HEK293 (cell line): ENCODE measurements around the gene PPP6R3.

Experiments
- CTCF ChIA-PET: fragments of 350-600 bp; formaldehyde crosslinking; extraction: SDS; loops from one replicate; lab custom pipeline; 2021; ENCODE audit warnings: antibody characterized with exemption; lab: Yijun Ruan, JAX
- POLR2A ChIA-PET: fragments of 300-600 bp; formaldehyde crosslinking; extraction: SDS; loops from one replicate; lab custom pipeline; 2020; ENCODE audit warnings: antibody characterized with exemption, inconsistent platforms; lab: Yijun Ruan, JAX
- H3K27ac ChIP-seq: fragments of 200-500 bp; sonication (Bioruptor generic); 2 replicates; pipeline ENCODE4 v1.5.1; 2014; ENCODE audit warnings: low read depth, low read length, control low read depth, inconsistent platforms; ENCODE audit errors: extremely low read depth
- H3K36me3 ChIP-seq, 2 experiments: fragments of 200-500 bp in 1 of 2; sonication (Bioruptor generic) in 1 of 2; 1 replicate in 1 of 2; 2 replicates in 1 of 2; pipeline ENCODE4 v1.5.1; 2014 to 2017; ENCODE audit warnings: inconsistent platforms in 2 of 2, low read length in 2 of 2; ENCODE audit not compliant: control insufficient read depth in 2 of 2, insufficient read depth in 1 of 2
- H3K4me1 ChIP-seq: fragments of 200-500 bp; sonication (Bioruptor generic); 2 replicates; pipeline ENCODE4 v1.5.1; 2014; ENCODE audit warnings: mild to moderate bottlenecking, low read length, inconsistent platforms; ENCODE audit not compliant: control insufficient read depth, insufficient read depth
- H3K4me3 ChIP-seq: 2 replicates; pipeline ENCODE4 v1.5.1; 2011; ENCODE audit warnings: low read depth, mild to moderate bottlenecking, control low read depth, low read length, moderate library complexity
- H3K9me3 ChIP-seq: fragments of 200-500 bp; sonication (Bioruptor generic); 2 replicates; pipeline ENCODE4 v1.5.1; 2014; ENCODE audit warnings: low read depth, low read length, inconsistent platforms; ENCODE audit not compliant: control insufficient read depth, insufficient read depth
- GLI2 ChIP-seq: fragments of 450-650 bp; formaldehyde crosslinking; IDR thresholded peaks from 2 replicates; pipeline ENCODE4; 2017; ENCODE audit warnings: missing biosample characterization, missing genetic modification characterization, low read depth, borderline replicate concordance
- GLIS1 ChIP-seq: fragments of 450-650 bp; formaldehyde crosslinking; IDR thresholded peaks from 2 replicates; pipeline ENCODE4 v1.5.1; 2016; ENCODE audit warnings: missing biosample characterization, missing genetic modification characterization
- KLF17 ChIP-seq: fragments of 450-650 bp; formaldehyde crosslinking; IDR thresholded peaks from 2 replicates; pipeline ENCODE4 v1.5.1; 2016; ENCODE audit warnings: missing biosample characterization, missing genetic modification characterization
- MEIS1 ChIP-seq: sonication (generic); formaldehyde crosslinking; IDR thresholded peaks from 2 replicates; pipeline ENCODE4 v1.8.1; 2022; ENCODE audit warnings: missing genetic modification reagents, mild to moderate bottlenecking, borderline replicate concordance
- OSR2 ChIP-seq: fragments of 450-650 bp; formaldehyde crosslinking; IDR thresholded peaks from 2 replicates; pipeline ENCODE4 v1.5.1; 2016; ENCODE audit warnings: missing biosample characterization, missing genetic modification characterization
- PRDM4 ChIP-seq: fragments of 450-650 bp; formaldehyde crosslinking; IDR thresholded peaks from 2 replicates; pipeline ENCODE4 v1.5.1; 2017; ENCODE audit warnings: missing biosample characterization, missing genetic modification characterization
- SCRT1 ChIP-seq: fragments of 450-650 bp; formaldehyde crosslinking; IDR thresholded peaks from 2 replicates; pipeline ENCODE4 v1.5.1; 2016; ENCODE audit warnings: missing biosample characterization, missing genetic modification characterization, borderline replicate concordance
- ZNF114 ChIP-seq: fragments of 450-650 bp; formaldehyde crosslinking; IDR thresholded peaks from 2 replicates; pipeline ENCODE4 v1.5.0; 2017; ENCODE audit warnings: missing biosample characterization, missing genetic modification characterization
- ZNF132 ChIP-seq: fragments of 450-650 bp; formaldehyde crosslinking; IDR thresholded peaks from 2 replicates; pipeline ENCODE4 v1.5.1; 2017; ENCODE audit warnings: missing biosample characterization, missing genetic modification characterization, borderline replicate concordance
- ZNF155 ChIP-seq: fragments of 450-650 bp; formaldehyde crosslinking; IDR thresholded peaks from 2 replicates; pipeline ENCODE4 v1.5.1; 2016; ENCODE audit warnings: missing biosample characterization, missing genetic modification characterization
- ZNF211 ChIP-seq: fragments of 450-650 bp; formaldehyde crosslinking; IDR thresholded peaks from 2 replicates; pipeline ENCODE4 v1.5.1; 2016; ENCODE audit warnings: low read depth, missing biosample characterization, missing genetic modification characterization
- ZNF341 ChIP-seq: fragments of 450-650 bp; formaldehyde crosslinking; IDR thresholded peaks from 2 replicates; pipeline ENCODE4; 2016; ENCODE audit warnings: low read depth, missing biosample characterization, missing genetic modification characterization
- ZNF354C ChIP-seq: fragments of 450-650 bp; formaldehyde crosslinking; IDR thresholded peaks from 2 replicates; pipeline ENCODE4 v1.5.1; 2016; ENCODE audit warnings: missing biosample characterization, missing genetic modification characterization, low read depth, borderline replicate concordance
- ZNF362 ChIP-seq: fragments of 450-650 bp; formaldehyde crosslinking; IDR thresholded peaks from 2 replicates; pipeline ENCODE4 v1.5.1; 2016; ENCODE audit warnings: missing biosample characterization, missing genetic modification characterization
- ZNF404 ChIP-seq: fragments of 450-650 bp; formaldehyde crosslinking; IDR thresholded peaks from 2 replicates; pipeline ENCODE4 v1.5.1; 2017; ENCODE audit warnings: missing biosample characterization, missing genetic modification characterization
- ZNF416 ChIP-seq: fragments of 450-650 bp; formaldehyde crosslinking; IDR thresholded peaks from 2 replicates; pipeline ENCODE4 v1.5.1; 2016; ENCODE audit warnings: missing biosample characterization, missing genetic modification characterization
- ZNF558 ChIP-seq: fragments of 450-650 bp; formaldehyde crosslinking; IDR thresholded peaks from 2 replicates; pipeline ENCODE4 v1.5.1; 2016; ENCODE audit warnings: missing biosample characterization, missing genetic modification characterization
- ZSCAN30 ChIP-seq: fragments of 450-650 bp; IDR thresholded peaks from 2 replicates; pipeline ENCODE4 v1.5.1; 2018; ENCODE audit warnings: missing biosample characterization, mild to moderate bottlenecking, missing genetic modification characterization, moderate library complexity
- TF ChIP-seq, protein P1 (sequence below): sonication (generic); formaldehyde crosslinking; IDR thresholded peaks from 2 replicates; pipeline ENCODE4 v1.8.1; 2022; ENCODE audit warnings: mild to moderate bottlenecking, moderate library complexity, missing genetic modification reagents
- TF ChIP-seq, protein P2 (sequence below): fragments of 450-650 bp; formaldehyde crosslinking; IDR thresholded peaks from 2 replicates; pipeline ENCODE4 v1.5.1; 2016; ENCODE audit warnings: missing biosample characterization, missing genetic modification characterization

Gene PPP6R3

DNA sequence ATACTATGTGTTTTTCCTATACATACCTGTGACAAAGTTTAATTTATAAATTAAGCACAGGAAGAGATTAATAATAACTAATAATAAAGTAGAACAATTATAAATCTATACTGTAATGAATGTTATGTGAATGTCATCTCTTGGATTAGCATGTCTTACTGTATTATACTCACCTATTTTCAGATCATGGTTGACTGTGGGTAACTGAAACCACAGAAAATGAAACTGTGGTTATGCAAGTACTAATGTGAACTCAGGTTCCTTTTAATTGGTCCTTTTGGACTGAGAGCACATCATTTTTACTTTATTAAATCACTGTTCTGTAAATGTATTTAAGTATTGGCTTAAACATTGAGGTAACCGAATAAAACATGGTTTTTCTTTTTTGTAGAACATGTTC is 108.8 kb downstream of the PPP6R3 start:
- CTCF ChIA-PET, result interaction anchor here (1.7 to 5.2 kb wide), 2 partner anchors 11 to 15 kb away, joined by 3 to 39 read pairs; no protein-coding TSS in a partner anchor

GRCh38 chr11:68570691-68571090 is 110.1 kb downstream of the PPP6R3 start:
- ChIA-PET CTCF (interaction anchor here (0.7 to 5.2 kb wide), 3 partner anchors 8 to 14 kb away, joined by 3 to 39 read pairs (median 3); no protein-coding TSS in a partner anchor), POLR2A (no interaction called here)

More for the DNA sequence above, 108.8 kb downstream of the PPP6R3 start:
- Histone ChIP-seq H3K9me3 (no peaks in the 10 kb centered on the region), H3K4me1 (no peaks in the 10 kb centered on the region), H3K4me3 (no peak overlapping the region), H3K36me3 (peaks cover 6 to 88% of the 10 kb centered on the region in 2 experiments; a peak in 2 of 3 replicates), H3K27ac (no peak overlapping the region)
- TF ChIP-seq ZNF211 (tag by site-specific recombination), result no peak
- POLR2A ChIA-PET, result no interaction called here

GRCh38 chr11:68574308-68574707 is 113.8 kb downstream of the PPP6R3 start:
- Histone ChIP-seq H3K27ac (no peak overlapping the region), H3K36me3 (peaks cover 6 to 93% of the 10 kb centered on the region in 2 experiments; a peak in 2 of 3 replicates), H3K9me3 (no peaks in the 10 kb centered on the region), H3K4me3 (no peak overlapping the region), H3K4me1 (no peaks in the 10 kb centered on the region)
- no peak for TF ChIP-seq ZNF114
- TF ChIP-seq ZSCAN30 (tag by site-specific recombination), result no peak
- TF ChIP-seq ZNF132 (tag by site-specific recombination), result no peak
- no peak for TF ChIP-seq ZNF362
- no peak for TF ChIP-seq OSR2 (tag by site-specific recombination)
- ChIA-PET POLR2A (no interaction called here), CTCF (interaction anchor here (0.7 to 1.4 kb wide), 3 partner anchors 9 to 49 kb away, joined by 3 to 4 read pairs (median 4); no protein-coding TSS in a partner anchor)

More at GRCh38 chr11:68570691-68571090, 110.1 kb downstream of the PPP6R3 start:
- no peak overlapping the region for H3K27ac ChIP-seq
- H3K4me1 ChIP-seq, result no peaks in the 10 kb centered on the region
- H3K4me3 ChIP-seq, result no peak overlapping the region
- H3K36me3 ChIP-seq, result peaks cover 6 to 88% of the 10 kb centered on the region in 2 experiments; a peak in 2 of 3 replicates
- no peaks in the 10 kb centered on the region for H3K9me3 ChIP-seq
- TF ChIP-seq ZNF404 (no peak), PRDM4 (tag by site-specific recombination) (no peak), GLIS1 (tag by site-specific recombination) (no peak), SCRT1 (no peak), ZNF155 (tag by site-specific recombination) (no peak), GLI2 (no peak)

GRCh38 chr11:68575025-68575665 is 114.6 kb downstream of the PPP6R3 start:
- CTCF ChIA-PET, result interaction anchor here (1.3 to 1.4 kb wide), 2 partner anchors 11 to 49 kb away, joined by 3 to 4 read pairs; no protein-coding TSS in a partner anchor
- no peak for TF ChIP-seq KLF17 (tag by site-specific recombination)
- TF ChIP-seq ZNF341 (tag by site-specific recombination), result no peak
- no peak for TF ChIP-seq ZNF354C (tag by site-specific recombination)
- TF ChIP-seq, protein P1, sequence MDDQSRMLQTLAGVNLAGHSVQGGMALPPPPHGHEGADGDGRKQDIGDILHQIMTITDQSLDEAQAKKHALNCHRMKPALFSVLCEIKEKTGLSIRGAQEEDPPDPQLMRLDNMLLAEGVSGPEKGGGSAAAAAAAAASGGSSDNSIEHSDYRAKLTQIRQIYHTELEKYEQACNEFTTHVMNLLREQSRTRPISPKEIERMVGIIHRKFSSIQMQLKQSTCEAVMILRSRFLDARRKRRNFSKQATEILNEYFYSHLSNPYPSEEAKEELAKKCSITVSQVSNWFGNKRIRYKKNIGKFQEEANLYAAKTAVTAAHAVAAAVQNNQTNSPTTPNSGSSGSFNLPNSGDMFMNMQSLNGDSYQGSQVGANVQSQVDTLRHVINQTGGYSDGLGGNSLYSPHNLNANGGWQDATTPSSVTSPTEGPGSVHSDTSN, result no peak
- TF ChIP-seq, protein P2, sequence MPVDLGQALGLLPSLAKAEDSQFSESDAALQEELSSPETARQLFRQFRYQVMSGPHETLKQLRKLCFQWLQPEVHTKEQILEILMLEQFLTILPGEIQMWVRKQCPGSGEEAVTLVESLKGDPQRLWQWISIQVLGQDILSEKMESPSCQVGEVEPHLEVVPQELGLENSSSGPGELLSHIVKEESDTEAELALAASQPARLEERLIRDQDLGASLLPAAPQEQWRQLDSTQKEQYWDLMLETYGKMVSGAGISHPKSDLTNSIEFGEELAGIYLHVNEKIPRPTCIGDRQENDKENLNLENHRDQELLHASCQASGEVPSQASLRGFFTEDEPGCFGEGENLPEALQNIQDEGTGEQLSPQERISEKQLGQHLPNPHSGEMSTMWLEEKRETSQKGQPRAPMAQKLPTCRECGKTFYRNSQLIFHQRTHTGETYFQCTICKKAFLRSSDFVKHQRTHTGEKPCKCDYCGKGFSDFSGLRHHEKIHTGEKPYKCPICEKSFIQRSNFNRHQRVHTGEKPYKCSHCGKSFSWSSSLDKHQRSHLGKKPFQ (tag by site-specific recombination), result no peak
- no peak for TF ChIP-seq MEIS1
- no peak for TF ChIP-seq ZNF416 (tag by site-specific recombination)
- TF ChIP-seq ZNF558, result no peak

More at GRCh38 chr11:68575025-68575665, 114.6 kb downstream of the PPP6R3 start:
- POLR2A ChIA-PET, result no interaction called here
- Histone ChIP-seq H3K9me3 (no peaks in the 10 kb centered on the region), H3K27ac (no peak overlapping the region), H3K4me1 (no peaks in the 10 kb centered on the region), H3K4me3 (no peak overlapping the region), H3K36me3 (peaks cover 6 to 93% of the 10 kb centered on the region in 2 experiments; a peak in 2 of 3 replicates)
